Measurements from ENCODE around the gene HOXC5.
"Not testable (repeated sequence)": the region's sequence is repeated elsewhere in the genome, so short reads cannot be mapped to it uniquely, and the experiment has no call there.

The HOXC5 gene

DNA sequence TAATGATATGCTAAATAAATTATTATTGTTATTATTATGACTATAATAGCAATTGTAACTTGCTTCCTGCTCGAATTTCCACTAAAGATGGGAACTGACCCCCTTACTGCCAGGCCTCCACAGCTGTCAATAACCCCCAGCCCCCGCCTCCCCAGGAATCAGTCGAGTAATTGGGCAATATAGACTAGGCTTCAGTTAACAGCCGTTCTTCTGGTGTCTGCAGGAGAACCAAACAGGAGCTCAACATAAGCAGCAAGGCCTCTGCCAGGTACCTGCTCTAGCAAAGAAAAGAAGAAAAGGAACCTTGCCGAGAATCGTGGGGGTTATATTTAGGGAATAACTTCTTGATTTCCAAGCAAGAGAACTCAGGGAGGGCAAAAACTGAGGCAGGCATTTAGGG lies 42.6 kb downstream of the HOXC5 start:
- DNase-seq, result no peak

DNA sequence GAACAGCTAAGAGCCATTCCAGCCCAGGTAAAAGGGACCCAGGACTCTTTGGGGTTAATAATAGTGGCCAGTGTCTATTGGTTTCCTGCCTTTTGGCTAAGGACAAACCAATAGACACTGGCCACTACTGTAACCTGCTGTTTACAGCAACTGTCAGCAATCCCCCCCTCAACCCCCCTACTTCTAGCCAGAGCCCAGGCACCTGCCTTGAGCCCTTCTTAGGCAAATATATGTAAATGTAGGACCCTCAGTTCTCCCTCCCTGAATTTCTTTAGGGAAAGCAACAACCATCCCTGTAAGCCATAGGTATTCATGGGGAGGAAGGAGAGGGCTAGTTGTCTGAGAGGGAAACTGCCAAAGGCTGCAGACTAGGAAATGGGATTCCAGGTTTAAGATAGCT lies 43.1 kb downstream of the HOXC5 start:
- no peak for DNase-seq

DNA sequence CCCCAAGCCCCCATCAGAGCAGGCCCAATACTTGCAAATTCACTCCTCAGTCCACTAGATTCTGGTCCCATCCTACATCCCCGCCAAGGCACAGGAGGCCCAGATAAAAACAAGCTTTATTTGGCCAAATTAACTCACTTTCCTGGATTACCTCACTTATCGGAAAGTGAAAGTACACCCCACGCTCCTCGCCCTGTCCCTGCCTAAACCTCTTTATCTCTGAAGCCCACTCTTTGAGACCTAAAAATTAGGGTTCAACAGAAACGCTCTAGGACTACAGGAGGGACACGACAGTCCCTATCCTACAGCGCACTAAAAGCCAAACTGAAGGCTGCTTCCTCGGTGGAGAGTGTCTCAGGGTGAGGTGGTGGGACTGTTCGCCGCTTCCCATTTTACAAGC lies 45.0 kb downstream of the HOXC5 start:
- not testable (repeated sequence) for DNase-seq

DNA sequence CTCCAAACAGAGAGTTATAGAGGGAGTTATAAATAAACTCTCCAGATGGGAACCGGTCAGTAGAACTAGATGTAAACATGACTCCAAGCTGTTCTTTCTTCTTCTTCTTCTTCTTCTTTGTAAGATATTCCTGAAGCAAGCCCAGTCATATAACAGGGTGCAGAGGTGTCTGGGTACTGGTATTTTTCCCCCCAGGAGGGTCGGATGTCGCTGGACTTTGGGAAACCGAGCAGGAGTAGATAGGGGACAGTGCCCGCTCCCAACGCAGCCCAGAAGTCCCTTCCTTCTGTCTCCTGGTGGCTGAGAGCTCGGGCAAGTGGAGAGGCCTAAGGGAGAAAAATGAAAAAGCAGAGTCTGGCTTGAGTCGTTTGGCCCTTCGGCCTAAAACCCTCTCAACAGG lies 46.3 kb downstream of the HOXC5 start:
- DNase-seq, result not testable (repeated sequence)

DNA sequence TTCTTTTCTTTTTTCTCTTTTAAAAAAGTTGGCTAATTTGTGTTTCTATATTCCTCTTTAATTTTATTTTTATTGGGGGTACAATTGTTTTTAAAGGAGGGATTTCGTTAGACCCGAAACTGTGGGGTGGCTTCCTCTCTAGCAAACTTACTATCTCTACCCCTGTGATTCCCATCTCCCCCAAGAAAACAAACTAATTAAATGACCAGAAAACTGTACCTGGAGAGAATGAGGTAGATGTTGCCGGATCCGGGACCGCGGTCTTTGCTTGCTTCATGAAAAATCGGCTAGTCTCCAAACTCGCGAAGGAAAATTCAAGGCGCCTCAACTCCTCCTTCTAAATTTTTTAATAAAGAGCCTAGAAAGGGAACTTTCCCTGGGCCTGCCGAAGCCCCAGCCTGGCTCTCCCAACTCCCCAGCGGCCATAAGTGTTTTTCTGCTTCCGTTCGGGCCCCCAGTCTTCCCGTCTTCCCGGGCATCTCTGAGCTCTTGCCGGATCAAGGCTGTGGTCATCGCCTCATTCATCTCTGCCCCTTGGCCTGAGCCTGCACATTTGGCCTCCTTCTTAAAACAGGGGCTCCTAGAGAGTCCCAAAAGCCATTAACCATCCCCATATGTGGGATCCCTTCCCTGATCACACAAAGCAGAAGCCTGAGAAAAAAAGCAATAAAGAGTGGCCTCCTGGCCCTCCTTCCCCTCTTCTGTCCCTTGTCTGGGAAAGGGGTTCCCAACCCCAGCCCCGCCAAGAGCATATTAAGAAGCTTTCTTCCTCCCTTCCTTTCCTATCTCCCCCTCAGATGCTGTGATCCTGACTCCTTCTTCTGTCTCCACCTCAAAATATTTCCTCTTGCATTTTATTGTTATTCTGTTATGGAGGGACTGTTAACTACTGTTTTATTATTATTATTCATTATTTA lies 47.4 kb downstream of the HOXC5 start:
- not testable (repeated sequence) for DNase-seq

DNA sequence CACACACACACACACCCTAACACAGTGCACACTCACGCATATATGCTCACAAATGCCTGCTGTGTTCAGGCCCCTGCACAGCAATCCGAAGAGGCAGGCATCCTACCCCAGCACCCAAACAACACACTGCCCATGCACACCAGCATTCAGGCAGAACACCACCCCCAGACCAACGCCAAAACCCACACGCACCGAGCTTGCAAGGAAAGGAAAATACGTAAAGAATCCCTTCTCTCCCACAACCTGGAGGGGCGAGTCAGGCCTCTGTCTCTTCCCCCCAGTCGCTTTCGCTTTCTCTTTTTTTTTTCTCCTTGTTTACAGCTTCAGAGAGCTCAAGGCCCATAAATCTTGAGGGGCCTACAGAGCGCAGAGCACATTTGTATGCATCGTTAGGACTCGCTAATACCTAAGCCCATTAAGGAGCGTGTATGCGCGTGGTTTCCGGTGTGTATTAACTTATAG lies 48.2 kb downstream of the HOXC5 start:
- DNase-seq, result not testable (repeated sequence)

DNA sequence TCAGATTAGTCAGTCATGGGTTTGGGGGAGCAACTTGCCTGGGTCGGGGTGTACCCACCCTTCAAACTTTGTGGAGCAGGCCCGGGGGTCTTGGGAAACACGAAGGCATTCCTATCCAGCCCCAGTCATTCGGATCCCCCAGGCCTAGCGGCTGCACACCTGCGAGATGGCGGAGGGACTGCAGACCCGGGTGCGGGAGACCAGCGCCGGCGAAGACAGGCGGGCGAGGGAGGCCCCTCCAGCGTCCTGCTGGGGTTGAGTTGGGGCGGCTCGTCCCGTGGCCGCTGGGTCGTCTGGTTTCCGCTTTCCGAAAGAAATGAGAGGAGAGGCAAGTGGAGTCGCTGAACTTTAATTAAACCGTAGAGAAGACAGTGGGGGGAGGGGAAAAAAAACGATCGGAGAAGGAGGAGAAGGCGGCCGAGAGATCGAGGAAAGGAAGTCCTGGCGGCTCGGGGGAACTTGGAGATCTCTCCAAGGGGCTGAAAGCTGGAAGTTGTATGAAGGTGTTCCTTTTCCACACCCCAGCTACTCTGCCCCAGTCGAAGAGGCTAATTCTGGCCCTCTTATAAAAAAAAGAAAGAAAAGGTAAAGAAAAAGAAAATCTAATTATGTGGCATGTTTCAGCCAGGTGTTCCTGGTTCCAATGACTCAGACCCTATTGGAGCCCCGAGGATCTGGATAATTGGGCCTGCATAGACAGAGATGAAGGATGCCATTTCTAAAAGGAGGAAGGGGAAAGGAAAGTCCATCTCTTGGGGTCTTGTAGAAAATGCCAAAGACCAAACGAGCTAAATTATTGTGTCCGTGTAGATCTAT lies 48.9 kb downstream of the HOXC5 start:
- not testable (repeated sequence) for DNase-seq

DNA sequence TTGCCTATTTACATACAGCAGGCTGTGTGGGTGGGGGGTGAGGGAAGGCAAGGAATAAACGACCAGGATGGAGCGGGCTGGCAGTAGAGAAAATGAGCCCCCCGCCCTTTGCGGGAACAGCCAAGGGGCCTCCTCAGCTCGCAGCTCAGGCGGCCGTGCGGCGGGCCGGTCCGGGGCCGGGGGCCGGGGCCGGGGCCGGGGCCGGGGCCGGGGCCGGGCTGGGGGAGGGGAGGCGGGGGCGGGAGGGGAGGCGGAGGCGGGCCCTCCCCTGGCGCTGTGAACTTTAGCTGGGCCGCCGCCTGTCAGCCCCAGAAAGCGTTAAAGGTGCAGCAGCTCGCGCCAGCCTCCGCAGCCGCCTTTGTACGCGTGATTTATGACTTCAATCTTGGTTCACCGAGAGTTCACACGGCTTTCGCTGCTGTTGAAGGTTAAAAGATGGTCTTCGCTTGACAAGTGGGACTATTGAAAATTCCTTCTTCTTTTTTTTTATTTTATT lies 49.6 kb downstream of the HOXC5 start:
- DNase-seq, result no peak
